NB4 (cell line): Measurements from ENCODE around the gene UPF1.

Experiments used
- MYC ChIP-seq: IDR thresholded peaks from 2 replicates; pipeline ENCODE4 v1.6.1; 2011; ENCODE audit warnings: low read depth, low read length
- POLR2A ChIP-seq: IDR thresholded peaks from 2 replicates; pipeline ENCODE4 v1.6.1; 2011; ENCODE audit warnings: mild to moderate bottlenecking; ENCODE audit not compliant: insufficient read length; ENCODE audit errors: extremely low read depth
- TF ChIP-seq, protein P1 (sequence below): IDR thresholded peaks from one replicate; pipeline ENCODE4 v1.5.1; 2012; ENCODE audit warnings: low read depth, low read length

DNA sequence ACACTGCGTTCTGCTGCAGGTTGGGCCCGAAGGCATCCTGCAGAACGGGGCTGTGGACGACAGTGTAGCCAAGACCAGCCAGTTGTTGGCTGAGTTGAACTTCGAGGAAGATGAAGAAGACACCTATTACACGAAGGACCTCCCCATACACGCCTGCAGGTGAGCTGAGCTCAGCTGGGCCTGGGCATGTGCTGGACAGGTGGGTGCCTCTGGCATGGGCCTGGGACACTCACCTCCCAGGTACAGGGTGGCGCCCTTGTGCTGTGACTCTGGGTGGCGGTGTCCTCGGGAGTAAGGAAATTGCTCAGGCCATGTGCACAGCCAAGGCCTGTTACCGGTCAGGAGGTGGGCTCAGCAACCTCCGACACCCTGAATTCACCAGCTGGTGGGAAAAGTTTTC lies 14.2 kb downstream of the UPF1 start:
- TF ChIP-seq, protein P1, sequence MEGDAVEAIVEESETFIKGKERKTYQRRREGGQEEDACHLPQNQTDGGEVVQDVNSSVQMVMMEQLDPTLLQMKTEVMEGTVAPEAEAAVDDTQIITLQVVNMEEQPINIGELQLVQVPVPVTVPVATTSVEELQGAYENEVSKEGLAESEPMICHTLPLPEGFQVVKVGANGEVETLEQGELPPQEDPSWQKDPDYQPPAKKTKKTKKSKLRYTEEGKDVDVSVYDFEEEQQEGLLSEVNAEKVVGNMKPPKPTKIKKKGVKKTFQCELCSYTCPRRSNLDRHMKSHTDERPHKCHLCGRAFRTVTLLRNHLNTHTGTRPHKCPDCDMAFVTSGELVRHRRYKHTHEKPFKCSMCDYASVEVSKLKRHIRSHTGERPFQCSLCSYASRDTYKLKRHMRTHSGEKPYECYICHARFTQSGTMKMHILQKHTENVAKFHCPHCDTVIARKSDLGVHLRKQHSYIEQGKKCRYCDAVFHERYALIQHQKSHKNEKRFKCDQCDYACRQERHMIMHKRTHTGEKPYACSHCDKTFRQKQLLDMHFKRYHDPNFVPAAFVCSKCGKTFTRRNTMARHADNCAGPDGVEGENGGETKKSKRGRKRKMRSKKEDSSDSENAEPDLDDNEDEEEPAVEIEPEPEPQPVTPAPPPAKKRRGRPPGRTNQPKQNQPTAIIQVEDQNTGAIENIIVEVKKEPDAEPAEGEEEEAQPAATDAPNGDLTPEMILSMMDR, result no peak
- TF ChIP-seq MYC (no peak), POLR2A (no peak)
